GM11168 (cell line): ENCODE measurements around the gene FGD5.

Experiments used
- in situ Hi-C: fragments of 300-500 bp; cut with MboI; formaldehyde crosslinking; loops from one replicate; pipeline ENCODE4 v1.12.0; 2022; ENCODE audit warnings: low sequenced_read_pairs; ENCODE audit not compliant: unreplicated experiment

FGD5 gene

GRCh38 chr3:14823910-14824629, 5.3 kb downstream of the FGD5 start:
- in situ Hi-C loops = no loop called here

- in situ Hi-C loops = no loop called here
Observed at GRCh38 chr3:14824646-14825045, 5.9 kb downstream of the FGD5 start.

GRCh38 chr3:14826069-14826468, 7.3 kb downstream of the FGD5 start:
- in situ Hi-C loops = no loop called here

GRCh38 chr3:14827776-14828175, 9.0 kb downstream of the FGD5 start:
- in situ Hi-C loops = no loop called here

- in situ Hi-C loops = no loop called here
Observed at GRCh38 chr3:14829811-14830210, 11.0 kb downstream of the FGD5 start.

- in situ Hi-C loops = no loop called here
Observed at GRCh38 chr3:14831916-14832450, 13.2 kb downstream of the FGD5 start.

GRCh38 chr3:14832975-14833722, 14.4 kb downstream of the FGD5 start:
- in situ Hi-C loops = no loop called here

- in situ Hi-C loops = no loop called here
Observed at GRCh38 chr3:14834121-14834520, 15.4 kb downstream of the FGD5 start.

GRCh38 chr3:14834807-14835466, 16.2 kb downstream of the FGD5 start:
- in situ Hi-C loops = no loop called here

- in situ Hi-C loops = no loop called here
Observed at GRCh38 chr3:14836049-14836468, 17.3 kb downstream of the FGD5 start.

GRCh38 chr3:14837186-14837877, 18.6 kb downstream of the FGD5 start:
- in situ Hi-C loops = no loop called here

GRCh38 chr3:14837878-14838258, 19.1 kb downstream of the FGD5 start:
- in situ Hi-C loops = no loop called here

GRCh38 chr3:14839236-14839635, 20.5 kb downstream of the FGD5 start:
- in situ Hi-C loops = no loop called here

- in situ Hi-C loops = no loop called here
Observed at GRCh38 chr3:14841836-14842235, 23.1 kb downstream of the FGD5 start.

GRCh38 chr3:14842277-14842676, 23.5 kb downstream of the FGD5 start:
- in situ Hi-C loops = no loop called here

GRCh38 chr3:14843321-14843720, 24.6 kb downstream of the FGD5 start:
- in situ Hi-C loops = no loop called here

GRCh38 chr3:14844386-14845170, 25.8 kb downstream of the FGD5 start:
- in situ Hi-C loops = no loop called here

- in situ Hi-C loops = no loop called here
Observed at GRCh38 chr3:14845180-14845579, 26.4 kb downstream of the FGD5 start.

- in situ Hi-C loops = no loop called here
Observed at GRCh38 chr3:14845826-14846225, 27.1 kb downstream of the FGD5 start.
